DND-41 (cell line): ENCODE results near the gene ARL5C.

ENCODE experiments used
- ATAC-seq: fragments of 200-7000 bp; cut with Tn5 transposase; 3 replicates; pipeline ENCODE4 v1.9.1; 2021; ENCODE audit warnings: low read depth; ENCODE audit not compliant: insufficient read depth
- DNase-seq: peaks from one replicate; pipeline ENCODE4 v3.0.0-alpha.2; 2020
- H2AFZ ChIP-seq: 2 replicates; pipeline ENCODE4 v1.6.0; 2012; ENCODE audit warnings: low read depth, low read length
- H3K27ac ChIP-seq: 2 replicates; pipeline ENCODE4 v1.5.1; 2012; ENCODE audit warnings: low read length, inconsistent platforms
- H3K27me3 ChIP-seq: fragments of 200-600 bp; sonication (generic); 2 replicates; pipeline ENCODE4 v1.6.0; 2012; ENCODE audit warnings: low read length, mild to moderate bottlenecking, inconsistent platforms; ENCODE audit not compliant: insufficient read depth, poor library complexity
- H3K36me3 ChIP-seq: 2 replicates; pipeline ENCODE4 v1.5.1; 2012; ENCODE audit warnings: low read length, inconsistent platforms; ENCODE audit not compliant: insufficient read depth
- H3K4me1 ChIP-seq: 2 replicates; pipeline ENCODE4 v1.5.1; 2012; ENCODE audit warnings: mild to moderate bottlenecking, low read length; ENCODE audit not compliant: insufficient read depth
- H3K4me2 ChIP-seq: 2 replicates; pipeline ENCODE4 v1.6.0; 2012; ENCODE audit warnings: mild to moderate bottlenecking, moderate library complexity, low read length, inconsistent platforms; ENCODE audit not compliant: insufficient read depth
- H3K4me3 ChIP-seq, 2 experiments: fragments of 200-600 bp in 1 of 2; shearing (Covaris generic) in 1 of 2; 2 replicates each; pipeline ENCODE4 v1.5.1; 2012 to 2016; ENCODE audit warnings: inconsistent platforms in 2 of 2, low read length in 2 of 2, mild to moderate bottlenecking in 2 of 2, low read depth in 1 of 2, moderate library complexity in 1 of 2
- H3K79me2 ChIP-seq: 2 replicates; pipeline ENCODE4 v1.6.0; 2012; ENCODE audit warnings: low read length, inconsistent platforms; ENCODE audit not compliant: insufficient read depth
- H3K9ac ChIP-seq: 2 replicates; pipeline ENCODE4 v1.6.0; 2012; ENCODE audit warnings: low read depth, mild to moderate bottlenecking, inconsistent platforms, low read length, moderate library complexity
- H3K9me3 ChIP-seq: 2 replicates; pipeline ENCODE4 v1.5.1; 2012; ENCODE audit warnings: low read length, moderate library complexity, mild to moderate bottlenecking, inconsistent platforms; ENCODE audit not compliant: insufficient read depth, severe bottlenecking
- H4K20me1 ChIP-seq: 2 replicates; pipeline ENCODE4 v1.6.0; 2012; ENCODE audit warnings: low read length; ENCODE audit not compliant: insufficient read depth
- CTCF ChIP-seq: IDR thresholded peaks from 2 replicates; pipeline ENCODE4 v1.5.1; 2012; ENCODE audit warnings: borderline replicate concordance, low read length, moderate library complexity, mild to moderate bottlenecking; ENCODE audit not compliant: poor library complexity, severe bottlenecking; ENCODE audit errors: extremely low read depth
- EZH2 ChIP-seq: IDR thresholded peaks from 3 replicates; pipeline ENCODE4 v1.6.1; 2012; ENCODE audit warnings: borderline replicate concordance, low read depth, mild to moderate bottlenecking, moderate library complexity, low read length, inconsistent platforms; ENCODE audit not compliant: severe bottlenecking

ARL5C gene

GRCh38 chr17:39164675-39165143 is 1.3 kb downstream of the ARL5C start:
- no peaks in the 10 kb centered on the region for H4K20me1 ChIP-seq
- no peaks in the 10 kb centered on the region for H3K79me2 ChIP-seq
- H3K27ac ChIP-seq, result peak overlapping the region; percentile 30
- H3K27me3 ChIP-seq, result no peaks in the 10 kb centered on the region
- peaks cover 69% of the 10 kb centered on the region for H3K4me1 ChIP-seq
- no peaks in the 10 kb centered on the region for H3K36me3 ChIP-seq
- TF ChIP-seq EZH2 (no peak), CTCF (peak; percentile 86)
- H3K4me2 ChIP-seq, result no peak overlapping the region
- peak; percentile 66 for ATAC-seq
- no peak overlapping the region for H3K9ac ChIP-seq
- peak; percentile 79 for DNase-seq
- no peaks in the 10 kb centered on the region for H3K9me3 ChIP-seq
- no peak overlapping the region for H3K4me3 ChIP-seq
- no peak overlapping the region for H2AFZ ChIP-seq

- peak; percentile 66 for ATAC-seq
- peaks cover 43% of the 10 kb centered on the region for H3K4me1 ChIP-seq
- H3K9me3 ChIP-seq, result no peaks in the 10 kb centered on the region
- H3K27ac ChIP-seq, result peak overlapping the region; percentile 44
- no peak overlapping the region for H3K4me2 ChIP-seq
- no peaks in the 10 kb centered on the region for H3K36me3 ChIP-seq
- no peaks in the 10 kb centered on the region for H3K79me2 ChIP-seq
- H3K27me3 ChIP-seq, result no peaks in the 10 kb centered on the region
- DNase-seq, result peak; percentile 46
- no peaks in the 10 kb centered on the region for H4K20me1 ChIP-seq
- H3K9ac ChIP-seq, result no peak overlapping the region
- H2AFZ ChIP-seq, result no peak overlapping the region
- H3K4me3 ChIP-seq, result no peak overlapping the region
- TF ChIP-seq CTCF, result no peak
- no peak for TF ChIP-seq EZH2
Observed at GRCh38 chr17:39161962-39162361, 4.0 kb downstream of the ARL5C start.

- H3K4me1 ChIP-seq, result peaks cover 24% of the 10 kb centered on the region
- no peak overlapping the region for H3K4me3 ChIP-seq
- no peak overlapping the region for H3K4me2 ChIP-seq
- no peak overlapping the region for H3K27ac ChIP-seq
- no peaks in the 10 kb centered on the region; the same call in 1 of the 2 replicates for H3K36me3 ChIP-seq
- DNase-seq (no peak), ATAC-seq (no peak)
- no peak overlapping the region for H3K9ac ChIP-seq
- H4K20me1 ChIP-seq, result no peaks in the 10 kb centered on the region
- no peak overlapping the region for H2AFZ ChIP-seq
- no peaks in the 10 kb centered on the region for H3K9me3 ChIP-seq
- no peaks in the 10 kb centered on the region for H3K27me3 ChIP-seq
- no peaks in the 10 kb centered on the region for H3K79me2 ChIP-seq
- TF ChIP-seq EZH2 (no peak), CTCF (no peak)
Observed at GRCh38 chr17:39158623-39159022, 7.3 kb downstream of the ARL5C start.

- Histone ChIP-seq H3K4me3 (no peak overlapping the region), H3K9ac (no peak overlapping the region), H4K20me1 (no peaks in the 10 kb centered on the region), H3K4me2 (no peak overlapping the region), H3K36me3 (no peaks in the 10 kb centered on the region; the same call in 1 of the 2 replicates), H3K27me3 (no peaks in the 10 kb centered on the region), H3K27ac (no peak overlapping the region), H3K9me3 (no peaks in the 10 kb centered on the region), H3K4me1 (peaks cover 32% of the 10 kb centered on the region), H2AFZ (no peak overlapping the region), H3K79me2 (no peaks in the 10 kb centered on the region)
- DNase-seq, result no peak
- ATAC-seq, result no peak
- TF ChIP-seq EZH2 (no peak), CTCF (no peak)
Observed at GRCh38 chr17:39156491-39156890, 9.5 kb downstream of the ARL5C start.
